ENCODE results near the gene RASL12.

DNA sequence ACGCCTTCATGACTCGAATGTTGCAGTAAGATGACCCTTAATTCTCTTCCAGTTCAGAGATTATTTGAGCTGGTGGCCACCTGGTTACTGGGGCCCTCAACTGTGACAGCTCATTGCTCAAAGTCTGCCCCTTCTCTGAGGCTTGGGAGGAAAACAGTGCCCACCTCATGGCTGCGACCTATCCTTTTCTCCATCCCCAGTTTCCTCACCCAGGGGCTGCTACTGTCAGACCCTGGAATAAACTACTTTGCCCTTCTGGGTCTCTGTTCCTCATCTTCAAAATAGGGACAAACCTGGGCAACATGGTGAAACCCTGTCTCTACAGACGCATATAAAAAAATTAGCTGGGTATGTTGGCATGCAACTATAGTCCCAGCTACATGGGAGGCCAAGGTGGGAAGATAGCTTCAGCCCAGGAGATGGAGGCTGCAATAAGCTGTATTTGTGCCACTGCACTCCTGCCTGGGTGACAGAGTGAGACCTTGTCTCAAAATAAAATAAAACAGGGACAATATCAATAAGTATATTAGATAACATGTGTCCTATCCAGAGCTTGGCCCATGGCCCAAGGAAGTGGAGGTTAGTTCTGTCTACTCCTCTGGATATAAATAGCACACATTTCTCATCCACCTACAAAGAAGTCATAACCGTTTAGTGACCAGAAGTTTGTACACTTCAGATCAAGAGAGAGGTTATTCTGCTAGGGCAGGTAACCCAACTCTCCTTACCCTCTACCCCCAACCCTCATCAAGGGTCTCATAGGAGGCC is 2.2 kb upstream of the RASL12 start:
- TF ChIP-seq, protein P1, sequence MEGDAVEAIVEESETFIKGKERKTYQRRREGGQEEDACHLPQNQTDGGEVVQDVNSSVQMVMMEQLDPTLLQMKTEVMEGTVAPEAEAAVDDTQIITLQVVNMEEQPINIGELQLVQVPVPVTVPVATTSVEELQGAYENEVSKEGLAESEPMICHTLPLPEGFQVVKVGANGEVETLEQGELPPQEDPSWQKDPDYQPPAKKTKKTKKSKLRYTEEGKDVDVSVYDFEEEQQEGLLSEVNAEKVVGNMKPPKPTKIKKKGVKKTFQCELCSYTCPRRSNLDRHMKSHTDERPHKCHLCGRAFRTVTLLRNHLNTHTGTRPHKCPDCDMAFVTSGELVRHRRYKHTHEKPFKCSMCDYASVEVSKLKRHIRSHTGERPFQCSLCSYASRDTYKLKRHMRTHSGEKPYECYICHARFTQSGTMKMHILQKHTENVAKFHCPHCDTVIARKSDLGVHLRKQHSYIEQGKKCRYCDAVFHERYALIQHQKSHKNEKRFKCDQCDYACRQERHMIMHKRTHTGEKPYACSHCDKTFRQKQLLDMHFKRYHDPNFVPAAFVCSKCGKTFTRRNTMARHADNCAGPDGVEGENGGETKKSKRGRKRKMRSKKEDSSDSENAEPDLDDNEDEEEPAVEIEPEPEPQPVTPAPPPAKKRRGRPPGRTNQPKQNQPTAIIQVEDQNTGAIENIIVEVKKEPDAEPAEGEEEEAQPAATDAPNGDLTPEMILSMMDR (conservative IDR thresholded peaks at IDR 0.05; ENCODE audit: low read depth, low read length) = no peak
- no peak for TF ChIP-seq POLR2A (IDR thresholded peaks at IDR 0.05; ENCODE audit: low read depth, low read length)
- TF ChIP-seq MAZ (IDR thresholded peaks at IDR 0.05; ENCODE audit: borderline replicate concordance, low read depth, low read length) = no peak
- TF ChIP-seq CHD1 (IDR thresholded peaks at IDR 0.05; ENCODE audit: low read depth, low read length) = no peak
- no peak for TF ChIP-seq RAD21 (IDR thresholded peaks at IDR 0.05; ENCODE audit: low read length)
- TF ChIP-seq, protein P2, sequence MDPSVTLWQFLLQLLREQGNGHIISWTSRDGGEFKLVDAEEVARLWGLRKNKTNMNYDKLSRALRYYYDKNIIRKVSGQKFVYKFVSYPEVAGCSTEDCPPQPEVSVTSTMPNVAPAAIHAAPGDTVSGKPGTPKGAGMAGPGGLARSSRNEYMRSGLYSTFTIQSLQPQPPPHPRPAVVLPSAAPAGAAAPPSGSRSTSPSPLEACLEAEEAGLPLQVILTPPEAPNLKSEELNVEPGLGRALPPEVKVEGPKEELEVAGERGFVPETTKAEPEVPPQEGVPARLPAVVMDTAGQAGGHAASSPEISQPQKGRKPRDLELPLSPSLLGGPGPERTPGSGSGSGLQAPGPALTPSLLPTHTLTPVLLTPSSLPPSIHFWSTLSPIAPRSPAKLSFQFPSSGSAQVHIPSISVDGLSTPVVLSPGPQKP (IDR thresholded peaks at IDR 0.05; ENCODE audit: borderline replicate concordance, low read depth, low read length) = no peak

Data from IMR-90 (cell line).